Immature natural killer cell (primary cell): Measurements from ENCODE around the gene ABLIM1. TPM values are rescaled to one million over a fixed set of nuclear protein-coding genes. Genes with fewer than 3 reads are reported as not detected.

Source experiments
- DNase-seq, 3 donors: peaks; one replicate each; pipeline ENCODE4 v3.0.0; 2022; ENCODE audit warnings: mixed read lengths in 1 of 3
- H3K27ac Mint-ChIP-seq, 6 donors: one replicate each; pipeline ENCODE4 v1.8.0; 2020; ENCODE audit warnings: mixed read lengths in 6 of 6, mild to moderate bottlenecking in 5 of 6, inconsistent platforms in 4 of 6, moderate library complexity in 3 of 6
- H3K27me3 Mint-ChIP-seq, 3 donors: one replicate each; pipeline ENCODE4 v1.8.0; 2020 to 2021; ENCODE audit warnings: low read depth in 3 of 3, mild to moderate bottlenecking in 3 of 3, mixed read lengths in 3 of 3, moderate library complexity in 3 of 3, inconsistent platforms in 1 of 3
- H3K36me3 Mint-ChIP-seq, 3 donors: one replicate each; pipeline ENCODE4 v1.8.0; 2020; ENCODE audit warnings: mixed read lengths in 3 of 3, inconsistent platforms in 2 of 3, mild to moderate bottlenecking in 2 of 3
- H3K4me1 Mint-ChIP-seq, 2 donors: one replicate each; pipeline ENCODE4 v1.8.0; 2020; ENCODE audit warnings: inconsistent platforms in 2 of 2, mild to moderate bottlenecking in 2 of 2, mixed read lengths in 2 of 2, moderate library complexity in 1 of 2
- H3K4me3 Mint-ChIP-seq, 5 donors: one replicate each; pipeline ENCODE4 v1.8.0; 2020; ENCODE audit warnings: mild to moderate bottlenecking in 5 of 5, mixed read lengths in 5 of 5, inconsistent platforms in 3 of 5, moderate library complexity in 3 of 5
- H3K9me3 Mint-ChIP-seq, 6 donors: one replicate each; pipeline ENCODE4 v1.8.0; 2020; ENCODE audit warnings: mild to moderate bottlenecking in 6 of 6, mixed read lengths in 6 of 6, inconsistent platforms in 4 of 6, moderate library complexity in 3 of 6
- polyA plus RNA-seq, 3 donors: library from polyadenylated mRNA; unstranded; fragments of 300-500 nt; fragmentation: Illumina TruSeq; gene quantifications; one replicate each; pipeline ENCODE4 v1.2.3, GENCODE V29; 2021

ABLIM1 gene
- polyA plus RNA-seq, 3 donors from 2014 or later: 66.2 to 121 (median 74.1) TPM

- Mint-ChIP-seq H3K4me3 (no peak overlapping the region), H3K36me3 (no peaks in the 10 kb centered on the region), H3K27me3 (peaks cover 1 to 6% (median 2%) of the 10 kb centered on the region in 3 donors), H3K27ac (no peak overlapping the region), H3K9me3 (no peaks in the 10 kb centered on the region), H3K4me1 (no peaks in the 10 kb centered on the region)
- DNase-seq: no peak
Measured at GRCh38 chr10:114668375-114669080, 10.5 kb upstream of the ABLIM1 start.

GRCh38 chr10:114665873-114666272, 7.8 kb upstream of the ABLIM1 start:
- DNase-seq: no peak
- H3K4me3 Mint-ChIP-seq: no peak overlapping the region
- no peaks in the 10 kb centered on the region for H3K4me1 Mint-ChIP-seq
- no peaks in the 10 kb centered on the region for H3K9me3 Mint-ChIP-seq
- H3K27ac Mint-ChIP-seq: no peak overlapping the region
- no peaks in the 10 kb centered on the region for H3K36me3 Mint-ChIP-seq
- H3K27me3 Mint-ChIP-seq: peaks cover 1 to 6% (median 2%) of the 10 kb centered on the region in 3 donors

- no peak overlapping the region for H3K27ac Mint-ChIP-seq
- H3K9me3 Mint-ChIP-seq: no peaks in the 10 kb centered on the region
- no peaks in the 10 kb centered on the region for H3K36me3 Mint-ChIP-seq
- H3K27me3 Mint-ChIP-seq: peaks cover 1 to 4% (median 1%) of the 10 kb centered on the region in 3 donors
- no peaks in the 10 kb centered on the region for H3K4me1 Mint-ChIP-seq
- DNase-seq: no peak
- no peak overlapping the region for H3K4me3 Mint-ChIP-seq
Measured at GRCh38 chr10:114665406-114665805, 7.3 kb upstream of the ABLIM1 start.

GRCh38 chr10:114664127-114664526, 6.1 kb upstream of the ABLIM1 start:
- Mint-ChIP-seq H3K4me3 (no peak overlapping the region), H3K4me1 (no peaks in the 10 kb centered on the region), H3K9me3 (no peaks in the 10 kb centered on the region), H3K27me3 (peaks cover 0 to 1% (median 0%) of the 10 kb centered on the region in 3 donors), H3K36me3 (no peaks in the 10 kb centered on the region), H3K27ac (no peak overlapping the region)
- no peak for DNase-seq

- no peak for DNase-seq
- Mint-ChIP-seq H3K4me3 (no peak overlapping the region), H3K27ac (no peak overlapping the region), H3K4me1 (no peaks in the 10 kb centered on the region), H3K36me3 (no peaks in the 10 kb centered on the region), H3K9me3 (no peaks in the 10 kb centered on the region), H3K27me3 (peaks cover 0 to 1% (median 0%) of the 10 kb centered on the region in 3 donors)
Measured at GRCh38 chr10:114663626-114664025, 5.6 kb upstream of the ABLIM1 start.

- Mint-ChIP-seq H3K4me1 (no peaks in the 10 kb centered on the region), H3K4me3 (no peak overlapping the region), H3K9me3 (no peaks in the 10 kb centered on the region), H3K27me3 (no peaks in the 10 kb centered on the region), H3K36me3 (no peaks in the 10 kb centered on the region), H3K27ac (no peak overlapping the region)
- no peak for DNase-seq
Measured at GRCh38 chr10:114662646-114663217, 4.7 kb upstream of the ABLIM1 start.

- Mint-ChIP-seq H3K27ac (no peak overlapping the region), H3K9me3 (no peaks in the 10 kb centered on the region), H3K36me3 (no peaks in the 10 kb centered on the region), H3K27me3 (peaks cover 0 to 1% (median 0%) of the 10 kb centered on the region in 3 donors), H3K4me3 (no peak overlapping the region), H3K4me1 (no peaks in the 10 kb centered on the region)
- no peak for DNase-seq
Measured at GRCh38 chr10:114661212-114661880, 3.3 kb upstream of the ABLIM1 start.

- H3K9me3 Mint-ChIP-seq: no peaks in the 10 kb centered on the region
Measured at GRCh38 chr10:114655671-114656070, 2.4 kb downstream of the ABLIM1 start.

GRCh38 chr10:114654822-114655575, 3.1 kb downstream of the ABLIM1 start:
- H3K27ac Mint-ChIP-seq: no peak overlapping the region
- H3K36me3 Mint-ChIP-seq: no peaks in the 10 kb centered on the region
- DNase-seq: no peak
- H3K27me3 Mint-ChIP-seq: peaks cover 0 to 1% (median 0%) of the 10 kb centered on the region in 3 donors
- no peaks in the 10 kb centered on the region for H3K9me3 Mint-ChIP-seq
- H3K4me3 Mint-ChIP-seq: no peak overlapping the region
- no peaks in the 10 kb centered on the region for H3K4me1 Mint-ChIP-seq

More at GRCh38 chr10:114655671-114656070, 2.4 kb downstream of the ABLIM1 start:
- H3K27me3 Mint-ChIP-seq: peaks cover 0 to 1% (median 0%) of the 10 kb centered on the region in 3 donors
- H3K4me3 Mint-ChIP-seq: no peak overlapping the region
- no peak for DNase-seq
- no peaks in the 10 kb centered on the region for H3K36me3 Mint-ChIP-seq
- H3K4me1 Mint-ChIP-seq: no peaks in the 10 kb centered on the region
- H3K27ac Mint-ChIP-seq: no peak overlapping the region

- no peaks in the 10 kb centered on the region for H3K9me3 Mint-ChIP-seq
- no peak for DNase-seq
- H3K4me1 Mint-ChIP-seq: no peaks in the 10 kb centered on the region
- no peak overlapping the region for H3K4me3 Mint-ChIP-seq
- no peaks in the 10 kb centered on the region for H3K36me3 Mint-ChIP-seq
- H3K27ac Mint-ChIP-seq: no peak overlapping the region
- H3K27me3 Mint-ChIP-seq: peaks cover 0 to 2% (median 2%) of the 10 kb centered on the region in 3 donors
Measured at GRCh38 chr10:114653926-114654325, 4.1 kb downstream of the ABLIM1 start.

GRCh38 chr10:114652402-114653368, 5.4 kb downstream of the ABLIM1 start:
- no peak for DNase-seq
- peaks cover 0 to 2% (median 2%) of the 10 kb centered on the region in 3 donors for H3K27me3 Mint-ChIP-seq
- H3K9me3 Mint-ChIP-seq: no peaks in the 10 kb centered on the region
- no peak overlapping the region for H3K27ac Mint-ChIP-seq
- no peaks in the 10 kb centered on the region for H3K4me1 Mint-ChIP-seq
- no peak overlapping the region for H3K4me3 Mint-ChIP-seq
- no peaks in the 10 kb centered on the region for H3K36me3 Mint-ChIP-seq

- no peak overlapping the region for H3K27ac Mint-ChIP-seq
- no peaks in the 10 kb centered on the region for H3K4me1 Mint-ChIP-seq
- H3K9me3 Mint-ChIP-seq: no peaks in the 10 kb centered on the region
- no peak for DNase-seq
- no peak overlapping the region for H3K4me3 Mint-ChIP-seq
- no peaks in the 10 kb centered on the region for H3K36me3 Mint-ChIP-seq
- peaks cover 0 to 3% (median 2%) of the 10 kb centered on the region in 3 donors for H3K27me3 Mint-ChIP-seq
Measured at GRCh38 chr10:114650831-114651230, 7.2 kb downstream of the ABLIM1 start.

- H3K27me3 Mint-ChIP-seq: peaks cover 0 to 3% (median 2%) of the 10 kb centered on the region in 3 donors
- no peaks in the 10 kb centered on the region for H3K36me3 Mint-ChIP-seq
- no peak for DNase-seq
- no peaks in the 10 kb centered on the region for H3K9me3 Mint-ChIP-seq
- H3K4me1 Mint-ChIP-seq: no peaks in the 10 kb centered on the region
- no peak overlapping the region for H3K4me3 Mint-ChIP-seq
- H3K27ac Mint-ChIP-seq: no peak overlapping the region
Measured at GRCh38 chr10:114650266-114650665, 7.8 kb downstream of the ABLIM1 start.
